Thyroid gland (tissue), 4 donors: ENCODE data around the gene ZC3H18. TPM values are rescaled to one million over a fixed set of nuclear protein-coding genes. Genes with fewer than 3 reads are reported as not detected.

Experiments
- DNase-seq, 2 donors: peaks; one replicate each; pipeline ENCODE4 v3.0.0-alpha.2; 2019
- H3K27ac ChIP-seq, 3 donors: fragments of 200-600 bp; sonication (generic); 1 replicate in 2 of 3; 2 replicates in 1 of 3; pipeline ENCODE4 v1.5.1; 2016 to 2019; ENCODE audit warnings: mild to moderate bottlenecking in 1 of 3, moderate library complexity in 1 of 3
- H3K27me3 ChIP-seq: fragments of 200-600 bp; sonication (generic); one replicate; pipeline ENCODE4 v1.5.1; 2019
- H3K36me3 ChIP-seq, 2 donors: fragments of 200-600 bp; sonication (generic); one replicate each; pipeline ENCODE4 v1.5.1; 2016 to 2019
- H3K4me1 ChIP-seq, 2 donors: fragments of 200-600 bp; sonication (generic); one replicate each; pipeline ENCODE4 v1.5.1; 2017 to 2019
- H3K4me3 ChIP-seq, 3 donors: fragments of 200-600 bp; sonication (generic); replicated peaks in 1 of 3; 1 replicate in 2 of 3; 2 replicates in 1 of 3; pipeline ENCODE4 v1.5.1; 2016; ENCODE audit warnings: mild to moderate bottlenecking in 1 of 3
- H3K9me3 ChIP-seq: fragments of 200-600 bp; sonication (generic); one replicate; pipeline ENCODE4 v1.5.1; 2017
- CTCF ChIP-seq, 6 experiments: fragments of 200-600 bp in 3 of 6; fragments of 450-650 bp in 3 of 6; sonication (generic) in 3 of 6; IDR thresholded peaks; one replicate each; pipeline ENCODE4 v1.5.1; 2016 to 2019; ENCODE audit warnings: antibody characterized with exemption in 6 of 6, mild to moderate bottlenecking in 2 of 6, inconsistent platforms in 1 of 6, moderate library complexity in 1 of 6
- POLR2A ChIP-seq, 2 donors: fragments of 450-650 bp; IDR thresholded peaks; one replicate each; pipeline ENCODE4 v1.6.1; 2017; ENCODE audit warnings: antibody characterized with exemption in 2 of 2, mild to moderate bottlenecking in 2 of 2, moderate library complexity in 1 of 2
- WGBS, 2 donors: methylation state at CpG; one replicate each; pipeline ENCODE4 v1.1.5; 2017; 5-methylcytosine and 5-hydroxymethylcytosine counted together
- intact Hi-C: fragments of 100-400 bp; cut with DNase I; formaldehyde crosslinking; loops from one replicate; pipeline ENCODE4 v1.15.1; 2023
- total RNA-seq, 4 donors: library from RNA; depleted of rRNA; stranded (reverse); fragments of >200 nt; gene quantifications; one replicate each; pipeline ENCODE4 v1.2.3, GENCODE V29; 2016

Gene ZC3H18
- total RNA-seq, 4 donors from 2014 or later, result 14.8 to 25.5 (median 20.9) TPM

- no peaks in the 10 kb centered on the region for H3K9me3 ChIP-seq
- WGBS, 2 donors, result 85 to 96% methylated on average over 14 of the region's 14 CpGs
- no peak overlapping the region for H3K27ac ChIP-seq
- H3K4me1 ChIP-seq, result peaks cover 0 to 12% of the 10 kb centered on the region in 2 donors
- DNase-seq, result no peak
- no peaks in the 10 kb centered on the region for H3K27me3 ChIP-seq
- H3K4me3 ChIP-seq, result no peak overlapping the region
- intact Hi-C loops, result no loop called here
- no peak for TF ChIP-seq CTCF (IDR thresholded peaks at IDR 0.05)
- TF ChIP-seq POLR2A (IDR thresholded peaks at IDR 0.05), result no peak
- H3K36me3 ChIP-seq, result peaks cover 31 to 33% of the 10 kb centered on the region in 2 donors
Measured at GRCh38 chr16:88619859-88620815, 49.9 kb downstream of the ZC3H18 start.

GRCh38 chr16:88622125-88622524 is 51.9 kb downstream of the ZC3H18 start:
- no peak overlapping the region for H3K4me3 ChIP-seq
- no peaks in the 10 kb centered on the region for H3K4me1 ChIP-seq
- no peak overlapping the region for H3K27ac ChIP-seq
- peaks cover 34 to 35% of the 10 kb centered on the region in 2 donors for H3K36me3 ChIP-seq
- TF ChIP-seq POLR2A (IDR thresholded peaks at IDR 0.05) (no peak), CTCF (IDR thresholded peaks at IDR 0.05) (no peak)
- no peaks in the 10 kb centered on the region for H3K27me3 ChIP-seq
- 92 to 94% methylated on average over 19 of the region's 19 CpGs for whole genome bisulfite sequencing, 2 donors
- H3K9me3 ChIP-seq, result no peaks in the 10 kb centered on the region
- no peak for DNase-seq
- intact Hi-C loops, result no loop called here

- TF ChIP-seq POLR2A (IDR thresholded peaks at IDR 0.05), result no peak
- no peak for TF ChIP-seq CTCF (IDR thresholded peaks at IDR 0.05)
- H3K9me3 ChIP-seq, result no peaks in the 10 kb centered on the region
- no peaks in the 10 kb centered on the region for H3K27me3 ChIP-seq
- H3K36me3 ChIP-seq, result peaks cover 34 to 38% of the 10 kb centered on the region in 2 donors
- no peak overlapping the region for H3K4me3 ChIP-seq
- WGBS, 2 donors, result 95 to 98% methylated on average over 29 of the region's 29 CpGs
- no peak overlapping the region for H3K27ac ChIP-seq
- intact Hi-C loops, result no loop called here
- no peaks in the 10 kb centered on the region for H3K4me1 ChIP-seq
- DNase-seq, result no peak
Measured at GRCh38 chr16:88622866-88623265, 52.7 kb downstream of the ZC3H18 start.

- Histone ChIP-seq H3K4me3 (no peak overlapping the region), H3K27me3 (no peaks in the 10 kb centered on the region), H3K27ac (no peak overlapping the region), H3K36me3 (peaks cover 34 to 39% of the 10 kb centered on the region in 2 donors), H3K9me3 (no peaks in the 10 kb centered on the region), H3K4me1 (no peaks in the 10 kb centered on the region)
- 93 to 96% methylated on average over 12 of the region's 13 CpGs for WGBS, 2 donors
- intact Hi-C loops, result no loop called here
- TF ChIP-seq CTCF (IDR thresholded peaks at IDR 0.05), result no peak
- no peak for DNase-seq
Measured at GRCh38 chr16:88623858-88624257, 53.7 kb downstream of the ZC3H18 start.

GRCh38 chr16:88624481-88624880 is 54.3 kb downstream of the ZC3H18 start:
- Histone ChIP-seq H3K36me3 (peaks cover 34 to 40% of the 10 kb centered on the region in 2 donors), H3K4me3 (no peak overlapping the region), H3K27ac (no peak overlapping the region), H3K4me1 (no peaks in the 10 kb centered on the region), H3K9me3 (no peaks in the 10 kb centered on the region), H3K27me3 (no peaks in the 10 kb centered on the region)
- TF ChIP-seq POLR2A (IDR thresholded peaks at IDR 0.05), result no peak
- TF ChIP-seq CTCF (IDR thresholded peaks at IDR 0.05), result no peak
- 95 to 97% methylated on average over 9 to 13 of the region's 18 CpGs for WGBS, 2 donors
- DNase-seq, result no peak
- intact Hi-C loops, result no loop called here
